ENCODE data around the gene RFTN2.
"Not testable (repeated sequence)": the region's sequence is repeated elsewhere in the genome, so short reads cannot be mapped to it uniquely, and the experiment has no call there.

RFTN2 gene

GRCh38 chr2:197575987-197576386, 99.4 kb downstream of the RFTN2 start:
- DNase-seq (ENCODE audit: low spot score), result no peak
- no peaks in the 10 kb centered on the region for H3K27me3 Mint-ChIP-seq (ENCODE audit: low read depth)
- H3K9me3 Mint-ChIP-seq, result peaks cover 31% of the 10 kb centered on the region
- no peak overlapping the region for H3K4me3 Mint-ChIP-seq
- no peak overlapping the region for H3K27ac Mint-ChIP-seq
- H3K36me3 Mint-ChIP-seq (ENCODE audit: low read depth), result peaks cover 27% of the 10 kb centered on the region
- no peaks in the 10 kb centered on the region for H3K4me1 Mint-ChIP-seq (ENCODE audit: low read depth)

- no peak overlapping the region for H3K27ac Mint-ChIP-seq
- no peak overlapping the region for H3K4me3 Mint-ChIP-seq
- peaks cover 27% of the 10 kb centered on the region for H3K36me3 Mint-ChIP-seq (ENCODE audit: low read depth)
- no peaks in the 10 kb centered on the region for H3K27me3 Mint-ChIP-seq (ENCODE audit: low read depth)
- no peaks in the 10 kb centered on the region for H3K4me1 Mint-ChIP-seq (ENCODE audit: low read depth)
- no peak for DNase-seq (ENCODE audit: low spot score)
- peaks cover 31% of the 10 kb centered on the region for H3K9me3 Mint-ChIP-seq
These were observed 101.8 kb downstream of the RFTN2 start for GRCh38 chr2:197573608-197574007.

DNA sequence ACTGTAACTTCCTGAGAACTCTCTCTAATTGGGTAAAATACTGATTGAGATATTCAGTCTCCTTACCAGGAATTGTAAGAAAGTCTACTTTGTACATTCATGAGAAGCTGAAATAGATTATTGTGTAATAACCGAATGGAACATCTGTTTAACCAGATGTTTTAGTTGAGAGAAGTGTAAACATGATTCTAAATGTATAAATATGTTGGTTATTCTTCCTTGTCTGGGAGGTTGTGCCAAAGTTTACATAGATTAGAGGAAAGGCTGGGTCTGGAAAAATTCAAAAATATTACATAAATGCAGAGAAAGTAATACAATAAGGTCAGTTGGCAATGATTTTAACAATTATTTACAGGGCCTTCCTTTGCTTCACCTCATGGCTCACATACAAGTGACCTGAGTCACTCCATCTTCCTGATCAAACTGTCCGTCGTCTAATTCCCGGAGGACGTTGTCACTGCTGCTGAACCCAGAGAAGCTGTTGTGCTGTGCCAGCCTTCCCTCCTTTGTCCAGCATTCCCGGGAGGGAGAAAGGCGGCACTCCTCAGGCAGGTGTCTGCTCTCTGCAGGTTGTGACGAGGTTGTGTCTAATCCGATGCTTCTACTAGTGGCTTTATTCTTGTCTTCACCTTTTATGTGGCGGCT, 103.6 kb downstream of the RFTN2 start:
- Mint-ChIP-seq H3K4me1 (ENCODE audit: low read depth) (no peaks in the 10 kb centered on the region), H3K36me3 (ENCODE audit: low read depth) (peaks cover 27% of the 10 kb centered on the region), H3K4me3 (no peak overlapping the region), H3K9me3 (peaks cover 31% of the 10 kb centered on the region), H3K27me3 (ENCODE audit: low read depth) (no peaks in the 10 kb centered on the region), H3K27ac (no peak overlapping the region)
- no peak for DNase-seq (ENCODE audit: low spot score)

GRCh38 chr2:197560146-197560665, 115.2 kb downstream of the RFTN2 start:
- Mint-ChIP-seq H3K4me3 (no peak overlapping the region), H3K27me3 (ENCODE audit: low read depth) (no peaks in the 10 kb centered on the region), H3K36me3 (ENCODE audit: low read depth) (peaks cover 39% of the 10 kb centered on the region), H3K4me1 (ENCODE audit: low read depth) (peaks cover 4% of the 10 kb centered on the region), H3K9me3 (peaks cover 6% of the 10 kb centered on the region), H3K27ac (no peak overlapping the region)
- no peak for DNase-seq (ENCODE audit: low spot score)

DNA sequence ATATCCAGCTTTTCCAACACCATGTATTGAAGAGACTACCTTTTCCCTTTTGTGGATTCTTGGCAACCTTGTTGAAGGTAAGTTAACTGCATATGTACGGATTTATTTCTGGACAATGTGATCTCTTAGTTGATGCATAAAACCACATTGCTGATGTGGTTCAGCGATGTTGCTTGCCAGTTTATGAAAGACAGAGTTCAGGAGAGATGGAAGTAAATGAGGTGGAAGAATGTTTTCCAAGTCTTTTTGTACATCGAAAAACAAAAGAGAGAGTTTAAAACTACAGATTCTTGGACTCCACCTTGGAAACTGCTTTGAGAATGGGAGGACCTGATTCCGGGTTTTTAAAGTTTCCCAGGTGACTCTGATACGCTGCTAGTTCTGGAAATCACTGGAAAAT, 115.7 kb downstream of the RFTN2 start:
- Mint-ChIP-seq H3K9me3 (peaks cover 6% of the 10 kb centered on the region), H3K27ac (no peak overlapping the region), H3K4me3 (no peak overlapping the region), H3K4me1 (ENCODE audit: low read depth) (peaks cover 4% of the 10 kb centered on the region), H3K36me3 (ENCODE audit: low read depth) (peaks cover 35% of the 10 kb centered on the region), H3K27me3 (ENCODE audit: low read depth) (no peaks in the 10 kb centered on the region)
- no peak for DNase-seq (ENCODE audit: low spot score)

DNA sequence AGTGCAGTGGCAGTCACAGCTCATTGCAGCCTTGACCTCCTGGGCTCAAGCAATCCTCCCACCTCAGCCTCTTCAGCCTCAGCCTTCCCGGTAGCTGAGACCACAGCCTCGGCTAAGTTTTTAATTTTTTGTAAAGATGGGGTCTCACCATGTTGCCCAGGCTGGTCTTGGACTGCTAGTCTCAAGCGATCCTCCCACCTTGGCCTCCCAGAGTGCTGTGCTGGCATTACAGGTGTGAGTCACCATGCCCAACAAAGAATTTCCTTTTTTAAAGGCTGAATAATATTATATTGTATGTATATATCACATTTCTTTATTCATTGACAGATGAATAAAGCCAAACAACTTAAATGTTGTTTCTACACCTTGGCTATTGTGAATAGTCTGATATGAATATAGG, 117.0 kb downstream of the RFTN2 start:
- Mint-ChIP-seq H3K4me1 (ENCODE audit: low read depth) (peaks cover 4% of the 10 kb centered on the region), H3K27ac (no peak overlapping the region), H3K4me3 (no peak overlapping the region), H3K9me3 (peaks cover 5% of the 10 kb centered on the region), H3K36me3 (ENCODE audit: low read depth) (peaks cover 28% of the 10 kb centered on the region), H3K27me3 (ENCODE audit: low read depth) (no peaks in the 10 kb centered on the region)
- DNase-seq (ENCODE audit: low spot score), result no peak

GRCh38 chr2:197556456-197556855, 118.9 kb downstream of the RFTN2 start:
- H3K27me3 Mint-ChIP-seq (ENCODE audit: low read depth), result no peaks in the 10 kb centered on the region
- no peak for DNase-seq (ENCODE audit: low spot score)
- H3K9me3 Mint-ChIP-seq, result no peaks in the 10 kb centered on the region
- no peaks in the 10 kb centered on the region for H3K4me1 Mint-ChIP-seq (ENCODE audit: low read depth)
- H3K4me3 Mint-ChIP-seq, result no peak overlapping the region
- H3K27ac Mint-ChIP-seq, result no peak overlapping the region
- H3K36me3 Mint-ChIP-seq (ENCODE audit: low read depth), result peaks cover 24% of the 10 kb centered on the region

DNA sequence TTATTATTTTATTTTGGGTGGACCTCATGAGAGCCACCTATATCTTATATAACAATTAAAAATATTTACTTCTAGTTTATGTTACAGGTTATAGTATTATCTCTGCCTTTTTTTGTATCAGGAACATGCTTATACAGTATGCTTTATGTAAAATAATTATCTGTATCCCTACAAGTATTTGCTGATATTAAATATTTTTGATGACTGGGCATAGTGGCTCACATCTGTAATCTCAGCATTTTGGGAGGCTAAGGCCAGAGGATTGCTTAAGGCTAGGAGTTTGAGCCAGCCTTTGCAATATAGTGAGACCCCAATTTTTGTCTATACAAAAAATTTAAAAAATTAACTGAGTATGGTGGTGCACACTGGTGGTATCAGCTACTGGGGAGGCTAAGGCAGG, 119.9 kb downstream of the RFTN2 start:
- no peak overlapping the region for H3K4me3 Mint-ChIP-seq
- no peaks in the 10 kb centered on the region for H3K9me3 Mint-ChIP-seq
- no peaks in the 10 kb centered on the region for H3K4me1 Mint-ChIP-seq (ENCODE audit: low read depth)
- H3K27me3 Mint-ChIP-seq (ENCODE audit: low read depth), result no peaks in the 10 kb centered on the region
- no peak overlapping the region for H3K27ac Mint-ChIP-seq
- DNase-seq (ENCODE audit: low spot score), result no peak
- H3K36me3 Mint-ChIP-seq (ENCODE audit: low read depth), result peaks cover 19% of the 10 kb centered on the region

DNA sequence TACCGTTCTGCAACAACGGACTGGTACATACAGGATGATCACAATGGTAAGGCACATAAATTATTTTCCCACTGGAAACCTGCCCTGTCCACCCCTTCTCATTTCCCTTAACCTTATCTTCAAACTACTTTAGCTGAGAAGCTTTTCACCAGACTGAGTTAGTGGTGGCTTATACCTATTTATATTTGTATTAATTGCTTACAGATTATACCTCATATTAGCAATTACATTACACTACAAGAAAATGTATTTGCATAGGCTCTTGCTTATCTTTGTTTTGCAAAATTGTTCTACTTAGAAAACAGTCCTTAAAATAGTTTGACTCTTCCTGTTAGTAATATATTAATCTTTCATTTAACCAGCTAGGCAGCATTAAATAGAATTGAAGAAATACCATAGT, 124.1 kb downstream of the RFTN2 start:
- H3K27me3 Mint-ChIP-seq (ENCODE audit: low read depth); H3K9me3 Mint-ChIP-seq; H3K4me1 Mint-ChIP-seq (ENCODE audit: low read depth); H3K27ac Mint-ChIP-seq; DNase-seq (ENCODE audit: low spot score); H3K4me3 Mint-ChIP-seq: not testable (repeated sequence)
- H3K36me3 Mint-ChIP-seq (ENCODE audit: low read depth), result peaks cover 21% of the 10 kb centered on the region

DNA sequence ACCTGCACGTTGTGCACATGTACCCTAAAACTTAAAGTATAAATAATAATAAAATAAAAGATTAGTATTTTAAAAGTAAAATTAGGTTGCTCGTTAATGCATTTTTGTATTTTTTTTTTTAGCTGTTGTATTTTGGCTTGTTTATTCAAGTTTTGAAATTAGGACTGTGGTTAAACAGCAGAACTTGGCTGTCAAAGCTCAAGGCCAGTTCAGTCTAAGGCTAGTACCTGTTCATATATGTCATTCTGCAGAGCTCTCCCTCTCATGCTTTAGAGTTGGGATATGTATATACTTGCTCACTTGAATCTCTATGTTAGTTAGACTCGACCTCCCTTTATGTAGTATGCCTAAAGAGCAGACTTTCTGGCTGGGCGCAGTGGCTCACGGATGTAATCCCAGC, 126.8 kb downstream of the RFTN2 start:
- H3K9me3 Mint-ChIP-seq, result no peaks in the 10 kb centered on the region
- no peak for DNase-seq (ENCODE audit: low spot score)
- H3K36me3 Mint-ChIP-seq (ENCODE audit: low read depth), result peaks cover 25% of the 10 kb centered on the region
- no peak overlapping the region for H3K27ac Mint-ChIP-seq
- no peaks in the 10 kb centered on the region for H3K4me1 Mint-ChIP-seq (ENCODE audit: low read depth)
- no peaks in the 10 kb centered on the region for H3K27me3 Mint-ChIP-seq (ENCODE audit: low read depth)
- no peak overlapping the region for H3K4me3 Mint-ChIP-seq

DNA sequence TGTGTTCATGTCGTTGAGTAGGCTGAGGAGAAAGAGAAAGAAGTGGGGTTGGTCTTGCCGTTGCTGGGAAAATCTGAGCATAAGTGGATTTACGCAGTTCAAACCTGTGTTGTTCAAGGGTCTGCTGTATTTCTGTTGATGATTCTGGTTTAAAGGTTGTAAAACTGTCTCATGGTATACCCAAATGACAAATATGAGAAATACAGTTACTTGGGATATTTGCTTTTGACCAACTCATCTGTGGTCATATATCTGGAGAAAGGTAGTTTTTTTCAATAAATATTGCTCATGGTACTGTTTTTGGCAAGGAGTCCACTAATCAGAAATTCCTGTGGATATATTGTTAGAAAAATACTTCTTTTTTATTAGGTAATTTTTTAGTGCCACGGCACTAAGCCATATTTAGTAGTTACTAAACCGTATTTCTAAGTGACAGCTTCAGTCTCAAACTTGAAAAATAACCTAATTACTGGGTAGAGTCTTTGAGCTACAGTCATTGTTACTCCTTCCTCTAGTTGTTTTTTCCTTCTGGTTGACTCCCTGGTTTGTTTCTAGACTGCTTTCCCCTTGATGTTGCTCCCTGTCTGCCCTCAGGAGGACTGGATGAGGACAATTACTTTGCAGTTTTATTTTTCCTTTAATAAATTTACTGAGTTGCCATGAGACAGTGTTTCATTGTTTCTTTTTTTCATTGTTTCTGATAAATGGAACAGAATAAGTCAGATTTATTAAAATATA, 128.1 kb downstream of the RFTN2 start:
- no peaks in the 10 kb centered on the region for H3K9me3 Mint-ChIP-seq
- peaks cover 26% of the 10 kb centered on the region for H3K36me3 Mint-ChIP-seq (ENCODE audit: low read depth)
- H3K4me1 Mint-ChIP-seq (ENCODE audit: low read depth), result peaks cover 3% of the 10 kb centered on the region
- H3K27ac Mint-ChIP-seq, result no peak overlapping the region
- DNase-seq (ENCODE audit: low spot score), result no peak
- no peak overlapping the region for H3K4me3 Mint-ChIP-seq
- no peaks in the 10 kb centered on the region for H3K27me3 Mint-ChIP-seq (ENCODE audit: low read depth)

GRCh38 chr2:197543206-197543605, 132.2 kb downstream of the RFTN2 start:
- Mint-ChIP-seq H3K9me3 (no peaks in the 10 kb centered on the region), H3K36me3 (ENCODE audit: low read depth) (peaks cover 44% of the 10 kb centered on the region), H3K4me1 (ENCODE audit: low read depth) (peaks cover 14% of the 10 kb centered on the region), H3K4me3 (no peak overlapping the region), H3K27ac (no peak overlapping the region), H3K27me3 (ENCODE audit: low read depth) (no peaks in the 10 kb centered on the region)
- DNase-seq (ENCODE audit: low spot score), result no peak

DNA sequence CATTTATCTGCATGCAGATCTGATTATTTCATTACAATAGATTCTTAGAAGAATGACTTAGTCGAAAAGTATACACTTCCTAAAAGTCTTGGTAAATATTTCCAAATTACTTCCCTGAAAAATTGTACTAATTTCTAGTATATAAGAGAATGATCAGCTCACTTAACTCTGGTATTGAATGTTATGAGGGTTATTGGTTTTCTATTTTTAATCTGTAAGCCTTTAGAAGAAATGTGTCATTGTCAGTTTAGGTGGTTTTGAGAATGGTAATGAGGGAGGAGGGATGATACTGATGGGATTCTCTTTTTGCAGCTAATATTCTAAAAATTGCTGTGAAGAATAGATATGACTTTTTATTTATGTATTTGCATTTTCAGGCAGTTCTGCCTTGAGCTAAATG, 135.7 kb downstream of the RFTN2 start:
- H3K27me3 Mint-ChIP-seq (ENCODE audit: low read depth), result no peaks in the 10 kb centered on the region
- peaks cover 21% of the 10 kb centered on the region for H3K4me1 Mint-ChIP-seq (ENCODE audit: low read depth)
- H3K27ac Mint-ChIP-seq, result no peak overlapping the region
- DNase-seq (ENCODE audit: low spot score), result no peak
- H3K36me3 Mint-ChIP-seq (ENCODE audit: low read depth), result peaks cover 60% of the 10 kb centered on the region
- no peaks in the 10 kb centered on the region for H3K9me3 Mint-ChIP-seq
- H3K4me3 Mint-ChIP-seq, result no peak overlapping the region

GRCh38 chr2:197538412-197538811, 137.0 kb downstream of the RFTN2 start:
- no peaks in the 10 kb centered on the region for H3K27me3 Mint-ChIP-seq (ENCODE audit: low read depth)
- H3K9me3 Mint-ChIP-seq, result no peaks in the 10 kb centered on the region
- DNase-seq (ENCODE audit: low spot score), result no peak
- no peak overlapping the region for H3K27ac Mint-ChIP-seq
- H3K4me1 Mint-ChIP-seq (ENCODE audit: low read depth), result peaks cover 28% of the 10 kb centered on the region
- H3K4me3 Mint-ChIP-seq, result no peak overlapping the region
- peaks cover 64% of the 10 kb centered on the region for H3K36me3 Mint-ChIP-seq (ENCODE audit: low read depth)
